H1 (cell line): ENCODE measurements around the gene CBFB. TPM values are rescaled to one million over a fixed set of nuclear protein-coding genes. Genes with fewer than 3 reads are reported as not detected.

Experiments
- CTCF ChIA-PET: fragments of 300-600 bp; sonication (Branson Sonifier 250); formaldehyde crosslinking; loops from one replicate; lab custom pipeline; 2021; ENCODE audit not compliant: partially characterized antibody; lab: Charles Lee
- POLR2A ChIA-PET: fragments of 300-600 bp; sonication (Branson Sonifier 250); formaldehyde crosslinking; loops from one replicate; lab custom pipeline; 2021; ENCODE audit warnings: inconsistent platforms; ENCODE audit not compliant: partially characterized antibody; lab: Charles Lee
- DNase-seq, 2 experiments: peaks; one replicate each; pipeline versions ENCODE4 v3.0.0 to v3.0.0-alpha.2; 2010 to 2022; ENCODE audit warnings: low spot score in 2 of 2, low read depth in 1 of 2, mixed read lengths in 1 of 2
- FAIRE-seq: peaks from 2 replicates; lab custom pipeline; 2011; peaks lifted over from hg19 to GRCh38; lab: Jason Lieb, UNC
- H2AFZ ChIP-seq: 2 replicates; pipeline ENCODE4 v1.8.1; 2012; ENCODE audit warnings: low read length, inconsistent platforms
- H2AK5ac ChIP-seq: 2 replicates; pipeline ENCODE4 v1.6.1; 2013; ENCODE audit warnings: low read depth, low read length
- H2BK120ac ChIP-seq: replicated peaks from 2 replicates; pipeline ENCODE3; 2013; ENCODE audit warnings: low read depth, low read length, inconsistent platforms
- H2BK12ac ChIP-seq: 2 replicates; pipeline ENCODE4 v1.6.1; 2013; ENCODE audit warnings: low read depth, low read length
- H2BK15ac ChIP-seq: 2 replicates; pipeline ENCODE4 v1.6.1; 2013; ENCODE audit warnings: low read length
- H2BK20ac ChIP-seq: 2 replicates; pipeline ENCODE4 v1.6.1; 2013; ENCODE audit warnings: low read length
- H2BK5ac ChIP-seq: 2 replicates; pipeline ENCODE4 v1.6.1; 2013; ENCODE audit warnings: low read depth, low read length
- H3K14ac ChIP-seq: 2 replicates; pipeline ENCODE4 v1.6.1; 2013; ENCODE audit warnings: inconsistent platforms; ENCODE audit not compliant: insufficient read length
- H3K18ac ChIP-seq: 2 replicates; pipeline ENCODE4 v1.6.1; 2013; ENCODE audit warnings: low read length; ENCODE audit errors: extremely low read depth
- H3K23ac ChIP-seq: 2 replicates; pipeline ENCODE4 v1.6.1; 2013; ENCODE audit warnings: inconsistent platforms; ENCODE audit not compliant: insufficient read length
- H3K23me2 ChIP-seq: 2 replicates; pipeline ENCODE4 v1.6.1; 2013; ENCODE audit warnings: low read depth, low read length
- H3K27ac ChIP-seq: 2 replicates; pipeline ENCODE4 v1.6.1; 2011; ENCODE audit warnings: low read depth, low read length, inconsistent platforms
- H3K27me3 ChIP-seq, 4 experiments: replicated peaks in 1 of 4; 1 replicate in 1 of 4; 2 replicates in 3 of 4; pipeline versions ENCODE4 v1.6.1 to v1.8.1; 2011 to 2013; ENCODE audit warnings: low read length in 3 of 4, mild to moderate bottlenecking in 3 of 4, inconsistent platforms in 2 of 4, mixed read lengths in 2 of 4, moderate library complexity in 1 of 4; ENCODE audit not compliant: control insufficient read depth in 3 of 4, insufficient read depth in 3 of 4; ENCODE audit errors: extremely low read depth in 1 of 4
- H3K36me3 ChIP-seq, 4 experiments: 2 replicates each; pipeline versions ENCODE4 v1.6.1 to v1.8.1; 2011 to 2013; ENCODE audit warnings: mild to moderate bottlenecking in 4 of 4, low read length in 3 of 4, moderate library complexity in 2 of 4, control low read depth in 1 of 4, inconsistent platforms in 1 of 4; ENCODE audit not compliant: insufficient read depth in 4 of 4, control insufficient read depth in 2 of 4
- H3K4ac ChIP-seq: replicated peaks from 2 replicates; pipeline ENCODE3; 2013; ENCODE audit warnings: low read length, low read depth, mixed read lengths, inconsistent platforms; ENCODE audit not compliant: insufficient read length
- H3K4me1 ChIP-seq, 4 experiments: replicated peaks in 1 of 4; 1 replicate in 1 of 4; 2 replicates in 3 of 4; pipeline versions ENCODE4 v1.6.1 to v1.8.1; 2011 to 2013; ENCODE audit warnings: low read length in 3 of 4, inconsistent platforms in 2 of 4, mixed read lengths in 1 of 4; ENCODE audit not compliant: insufficient read depth in 4 of 4, control insufficient read depth in 3 of 4
- H3K4me2 ChIP-seq, 2 experiments: 2 replicates each; pipeline versions ENCODE4 v1.6.1 to v1.8.1; 2011 to 2013; ENCODE audit warnings: low read depth in 2 of 2, low read length in 2 of 2, control low read depth in 1 of 2, inconsistent platforms in 1 of 2, mild to moderate bottlenecking in 1 of 2; ENCODE audit not compliant: insufficient read depth in 1 of 2
- H3K4me3 ChIP-seq, 4 experiments: fragments of 200-600, 300-600 bp in 1 of 4; sonication (generic), shearing (Covaris generic), sonication (Bioruptor Twin) in 1 of 4; 2 replicates each; pipeline versions ENCODE4 v1.5.1 to v1.8.1; 2011 to 2016; ENCODE audit warnings: low read length in 4 of 4, low read depth in 3 of 4, control low read depth in 2 of 4, inconsistent platforms in 2 of 4, mild to moderate bottlenecking in 2 of 4, mixed read lengths in 1 of 4, moderate library complexity in 1 of 4; ENCODE audit not compliant: insufficient read depth in 2 of 4; ENCODE audit errors: extremely low read depth in 1 of 4
- H3K56ac ChIP-seq: replicated peaks from 2 replicates; pipeline ENCODE3; 2013; ENCODE audit warnings: low read depth, mild to moderate bottlenecking, mixed read lengths, low read length, inconsistent platforms; ENCODE audit not compliant: insufficient read length
- H3K79me1 ChIP-seq: 2 replicates; pipeline ENCODE4 v1.6.1; 2013; ENCODE audit warnings: low read depth, low read length, control low read depth
- H3K79me2 ChIP-seq, 2 experiments: 2 replicates each; pipeline versions ENCODE4 v1.6.1 to v1.8.1; 2012 to 2013; ENCODE audit warnings: low read length in 2 of 2, mild to moderate bottlenecking in 2 of 2, inconsistent platforms in 1 of 2; ENCODE audit not compliant: insufficient read depth in 2 of 2, control insufficient read depth in 1 of 2
- H3K9ac ChIP-seq, 4 experiments: replicated peaks in 1 of 4; 1 replicate in 1 of 4; 2 replicates in 3 of 4; pipeline versions ENCODE4 v1.6.1 to v1.8.1; 2011 to 2013; ENCODE audit warnings: low read depth in 3 of 4, low read length in 3 of 4, control low read depth in 2 of 4, mild to moderate bottlenecking in 2 of 4, moderate library complexity in 2 of 4, inconsistent platforms in 1 of 4; ENCODE audit errors: extremely low read depth in 1 of 4
- H3K9me3 ChIP-seq, 2 experiments: 2 replicates each; pipeline versions ENCODE4 v1.6.1 to v1.8.1; 2012 to 2013; ENCODE audit warnings: mild to moderate bottlenecking in 2 of 2, moderate library complexity in 2 of 2, control low read depth in 1 of 2, inconsistent platforms in 1 of 2, low read depth in 1 of 2, low read length in 1 of 2, mixed read lengths in 1 of 2; ENCODE audit not compliant: insufficient read depth in 2 of 2
- H4K20me1 ChIP-seq, 2 experiments: replicated peaks in 1 of 2; 2 replicates each; pipeline versions ENCODE3 to v1.8.1; 2011 to 2013; ENCODE audit warnings: inconsistent platforms in 2 of 2, low read length in 2 of 2, mild to moderate bottlenecking in 1 of 2; ENCODE audit not compliant: insufficient read depth in 2 of 2, control insufficient read depth in 1 of 2
- H4K5ac ChIP-seq: 2 replicates; pipeline ENCODE4 v1.6.1; 2013; ENCODE audit warnings: low read length, low read depth, mixed read lengths, inconsistent platforms; ENCODE audit not compliant: insufficient read length
- H4K8ac ChIP-seq: 2 replicates; pipeline ENCODE4 v1.8.0; 2013; ENCODE audit warnings: mild to moderate bottlenecking, moderate library complexity, low read length, inconsistent platforms; ENCODE audit not compliant: insufficient read depth; ENCODE audit errors: extremely low read depth
- H4K91ac ChIP-seq: replicated peaks from 2 replicates; pipeline ENCODE3; 2013; ENCODE audit warnings: low read length, mixed read lengths, inconsistent platforms; ENCODE audit not compliant: insufficient read length
- SRF ChIP-seq: IDR thresholded peaks from 2 replicates; pipeline ENCODE4 v1.6.1; 2011; ENCODE audit warnings: mild to moderate bottlenecking, low read depth, low read length, moderate library complexity
- SUZ12 ChIP-seq: fragments of 200-600 bp; sonication (generic); IDR thresholded peaks from 2 replicates; pipeline ENCODE4 v1.6.1; 2012; ENCODE audit warnings: mild to moderate bottlenecking, inconsistent platforms, low read length, moderate library complexity, mixed read lengths
- WGBS, 2 experiments: shearing (Covaris generic) in 1 of 2; methylation state at CpG; one replicate each; pipeline versions ENCODE4 v1.1.6 to v1.1.7; 2013 to 2015; ENCODE audit warnings: low lambda C conversion rate in 2 of 2, mixed read lengths in 2 of 2, inconsistent platforms in 1 of 2, low coverage in 1 of 2, missing lambda C conversion rate in 1 of 2; ENCODE audit not compliant: insufficient replicate concordance in 2 of 2, insufficient coverage in 1 of 2, insufficient read length in 1 of 2; ENCODE audit errors: extremely low coverage in 1 of 2, missing lambda C conversion rate in 1 of 2; 5-methylcytosine and 5-hydroxymethylcytosine counted together
- polyA plus RNA-seq, 7 experiments: library from polyadenylated mRNA; depleted of rRNA in 3 of 7; stranded (reverse) in 5 of 7; unstranded in 2 of 7; fragments of >200 nt in 5 of 7; fragments of 200-250 nt in 2 of 7; gene quantifications; 1 replicate in 5 of 7; 2 replicates in 1 of 7; 4 replicates in 1 of 7; pipeline versions ENCODE4 v1.2.1 to v1.2.3, GENCODE V29; 2011 to 2013; ENCODE audit warnings: missing spikeins in 2 of 7, mixed read lengths in 2 of 7
- total RNA-seq: library from RNA; stranded (reverse); fragmentation: NEBNext Ultra II Directional; extraction: Animal tissue kit (Norgen Biotek cat#: 25700); gene quantifications from 2 replicates; pipeline ENCODE4 v1.2.1, GENCODE V29; 2021

CBFB gene
- total and polyA plus RNA-seq, 2 of the 8 experiments (the other 6 are each of a cell fraction or from before 2014, with no cell fraction given), result 11.5 to 31.6 TPM

DNA sequence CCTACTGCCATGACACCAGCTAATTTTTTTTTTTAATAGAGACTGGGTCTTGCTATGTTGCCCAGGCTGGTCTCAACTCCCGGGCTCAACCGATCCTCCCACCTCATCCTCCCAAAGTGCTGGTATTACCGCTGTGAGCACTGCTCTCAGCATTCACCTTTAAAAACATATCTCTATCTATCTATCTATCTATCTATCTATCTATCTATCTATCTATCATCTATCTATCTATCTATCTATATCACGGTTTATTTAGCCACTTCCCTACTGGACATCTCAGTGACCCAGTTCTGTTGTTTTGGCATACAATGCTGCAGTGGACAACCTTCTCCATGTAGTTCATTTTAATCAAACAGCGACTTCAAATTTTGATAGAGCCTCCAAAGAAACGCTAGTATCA is 79.5 kb downstream of the CBFB start:
- WGBS, 2 experiments, result 95% methylated on average over 6 of the region's 6 CpGs; no CpG with 5 or more reads in 1 of the 2 experiments
- POLR2A ChIA-PET, result no interaction called here
- no peak overlapping the region for H3K27ac ChIP-seq

More for the DNA sequence above, 79.5 kb downstream of the CBFB start:
- CTCF ChIA-PET, result interaction anchor here (0.6 to 12.0 kb wide), 4 partner anchors 38 to 178 kb away, joined by 3 to 164 read pairs (median 3); no protein-coding TSS in a partner anchor
- DNase-seq (no peak), FAIRE-seq (no peak)
- Histone ChIP-seq H4K8ac (no peak overlapping the region), H2BK15ac (no peak overlapping the region), H2BK120ac (no peak overlapping the region), H3K23me2 (peaks cover 12% of the 10 kb centered on the region), H4K20me1 (peaks cover 0 to 4% of the 10 kb centered on the region in 2 experiments), H3K9me3 (no peaks in the 10 kb centered on the region), H3K4me2 (peak overlapping the region in 1 of 2 experiments; percentile 93; a peak in 2 of 4 replicates), H3K79me1 (peaks cover 3% of the 10 kb centered on the region; the same call in 1 of the 2 replicates), H2BK12ac (no peak overlapping the region), H3K4me3 (no peak overlapping the region), H4K91ac (no peak overlapping the region), H3K4me1 (peaks cover 0 to 7% (median 5%) of the 10 kb centered on the region in 4 experiments; a peak in 3 of 7 replicates), H3K56ac (no peak overlapping the region), H4K5ac (no peak overlapping the region), H3K36me3 (no peaks in the 10 kb centered on the region), H3K18ac (no peak overlapping the region), H3K79me2 (peaks cover 3 to 33% of the 10 kb centered on the region in 2 experiments; a peak in 3 of 4 replicates), H3K4ac (no peak overlapping the region), H2AFZ (no peak overlapping the region), H3K27me3 (peaks cover 0 to 4% (median 1%) of the 10 kb centered on the region in 4 experiments; a peak in 2 of 7 replicates), H3K14ac (no peak overlapping the region), H3K9ac (no peak overlapping the region), H2AK5ac (no peak overlapping the region), H3K23ac (no peak overlapping the region), H2BK5ac (no peak overlapping the region), H2BK20ac (no peak overlapping the region)
- TF ChIP-seq SUZ12 (no peak), SRF (no peak)
